Liver (tissue), 3 donors: Measurements from ENCODE around the gene SH2D2A.

Experiments used
- EGR1 ChIP-seq, 2 donors: IDR thresholded peaks; 2 replicates each; pipeline ENCODE4 v1.6.1; 2016 to 2018; ENCODE audit warnings: antibody characterized with exemption in 2 of 2, low read depth in 2 of 2
- GABPA ChIP-seq, 2 donors: IDR thresholded peaks in 1 of 2; conservative IDR thresholded peaks in 1 of 2; 2 replicates each; pipeline ENCODE4 v1.6.1; 2016; ENCODE audit warnings: antibody characterized with exemption in 2 of 2, mild to moderate bottlenecking in 1 of 2, moderate library complexity in 1 of 2
- HNF4A ChIP-seq, 2 donors: conservative IDR thresholded peaks; 2 replicates each; pipeline ENCODE4 v1.6.1; 2016; ENCODE audit warnings: antibody characterized with exemption in 2 of 2, mild to moderate bottlenecking in 2 of 2
- JUND ChIP-seq, 2 donors: IDR thresholded peaks; 2 replicates each; pipeline ENCODE4 v1.6.1; 2016; ENCODE audit warnings: antibody characterized with exemption in 2 of 2
- MAX ChIP-seq: IDR thresholded peaks from 2 replicates; pipeline ENCODE4 v1.6.1; 2016; ENCODE audit warnings: antibody characterized with exemption
- RAD21 ChIP-seq, 2 donors: IDR thresholded peaks; 2 replicates each; pipeline ENCODE4 v1.6.1; 2016; ENCODE audit warnings: antibody characterized with exemption in 2 of 2, mild to moderate bottlenecking in 2 of 2
- RXRA ChIP-seq, 2 donors: IDR thresholded peaks; 2 replicates each; pipeline ENCODE4 v1.6.1; 2017 to 2018; ENCODE audit warnings: antibody characterized with exemption in 2 of 2, mild to moderate bottlenecking in 1 of 2
- SP1 ChIP-seq: IDR thresholded peaks from 2 replicates; pipeline ENCODE4 v1.6.1; 2018; ENCODE audit warnings: antibody characterized with exemption, mild to moderate bottlenecking
- TAF1 ChIP-seq: conservative IDR thresholded peaks from 2 replicates; pipeline ENCODE4 v1.6.1; 2016; ENCODE audit warnings: antibody characterized with exemption, mild to moderate bottlenecking
- TF ChIP-seq, protein P1 (sequence below): fragments of 150-350 bp; IDR thresholded peaks from 2 replicates; pipeline ENCODE4 v1.5.1; 2017; ENCODE audit warnings: improper control_type of control experiment, low read depth, low read length; ENCODE audit not compliant: missing input control
- TF ChIP-seq, protein P2 (sequence below): IDR thresholded peaks from 2 replicates; pipeline ENCODE4 v1.6.1; 2016; ENCODE audit warnings: antibody characterized with exemption
- TF ChIP-seq, protein P3 (sequence below): IDR thresholded peaks from 2 replicates; pipeline ENCODE4 v1.6.1; 2016; ENCODE audit warnings: antibody characterized with exemption
- TF ChIP-seq, protein P4 (sequence below): IDR thresholded peaks from 2 replicates; pipeline ENCODE4 v1.6.1; 2016; ENCODE audit warnings: antibody characterized with exemption, mild to moderate bottlenecking
- donor health status: healthy.
- donor health status: healthy.

- TF ChIP-seq, protein P1, sequence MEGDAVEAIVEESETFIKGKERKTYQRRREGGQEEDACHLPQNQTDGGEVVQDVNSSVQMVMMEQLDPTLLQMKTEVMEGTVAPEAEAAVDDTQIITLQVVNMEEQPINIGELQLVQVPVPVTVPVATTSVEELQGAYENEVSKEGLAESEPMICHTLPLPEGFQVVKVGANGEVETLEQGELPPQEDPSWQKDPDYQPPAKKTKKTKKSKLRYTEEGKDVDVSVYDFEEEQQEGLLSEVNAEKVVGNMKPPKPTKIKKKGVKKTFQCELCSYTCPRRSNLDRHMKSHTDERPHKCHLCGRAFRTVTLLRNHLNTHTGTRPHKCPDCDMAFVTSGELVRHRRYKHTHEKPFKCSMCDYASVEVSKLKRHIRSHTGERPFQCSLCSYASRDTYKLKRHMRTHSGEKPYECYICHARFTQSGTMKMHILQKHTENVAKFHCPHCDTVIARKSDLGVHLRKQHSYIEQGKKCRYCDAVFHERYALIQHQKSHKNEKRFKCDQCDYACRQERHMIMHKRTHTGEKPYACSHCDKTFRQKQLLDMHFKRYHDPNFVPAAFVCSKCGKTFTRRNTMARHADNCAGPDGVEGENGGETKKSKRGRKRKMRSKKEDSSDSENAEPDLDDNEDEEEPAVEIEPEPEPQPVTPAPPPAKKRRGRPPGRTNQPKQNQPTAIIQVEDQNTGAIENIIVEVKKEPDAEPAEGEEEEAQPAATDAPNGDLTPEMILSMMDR = no peak
- TF ChIP-seq, protein P2, sequence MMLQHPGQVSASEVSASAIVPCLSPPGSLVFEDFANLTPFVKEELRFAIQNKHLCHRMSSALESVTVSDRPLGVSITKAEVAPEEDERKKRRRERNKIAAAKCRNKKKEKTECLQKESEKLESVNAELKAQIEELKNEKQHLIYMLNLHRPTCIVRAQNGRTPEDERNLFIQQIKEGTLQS = no peak
- TF ChIP-seq GABPA (IDR thresholded peaks at IDR 0.05 in 1 of 2, conservative IDR thresholded peaks at IDR 0.05 in 1 of 2) = no peak
- no peak for TF ChIP-seq EGR1 (IDR thresholded peaks at IDR 0.05; ENCODE audit: low read depth in 2 of 2)
- TF ChIP-seq, protein P3, sequence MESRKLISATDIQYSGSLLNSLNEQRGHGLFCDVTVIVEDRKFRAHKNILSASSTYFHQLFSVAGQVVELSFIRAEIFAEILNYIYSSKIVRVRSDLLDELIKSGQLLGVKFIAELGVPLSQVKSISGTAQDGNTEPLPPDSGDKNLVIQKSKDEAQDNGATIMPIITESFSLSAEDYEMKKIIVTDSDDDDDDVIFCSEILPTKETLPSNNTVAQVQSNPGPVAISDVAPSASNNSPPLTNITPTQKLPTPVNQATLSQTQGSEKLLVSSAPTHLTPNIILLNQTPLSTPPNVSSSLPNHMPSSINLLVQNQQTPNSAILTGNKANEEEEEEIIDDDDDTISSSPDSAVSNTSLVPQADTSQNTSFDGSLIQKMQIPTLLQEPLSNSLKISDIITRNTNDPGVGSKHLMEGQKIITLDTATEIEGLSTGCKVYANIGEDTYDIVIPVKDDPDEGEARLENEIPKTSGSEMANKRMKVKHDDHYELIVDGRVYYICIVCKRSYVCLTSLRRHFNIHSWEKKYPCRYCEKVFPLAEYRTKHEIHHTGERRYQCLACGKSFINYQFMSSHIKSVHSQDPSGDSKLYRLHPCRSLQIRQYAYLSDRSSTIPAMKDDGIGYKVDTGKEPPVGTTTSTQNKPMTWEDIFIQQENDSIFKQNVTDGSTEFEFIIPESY = no peak
- TF ChIP-seq TAF1 = peak; percentile 3
- TF ChIP-seq RAD21 (IDR thresholded peaks at IDR 0.05) = no peak
- TF ChIP-seq, protein P4, sequence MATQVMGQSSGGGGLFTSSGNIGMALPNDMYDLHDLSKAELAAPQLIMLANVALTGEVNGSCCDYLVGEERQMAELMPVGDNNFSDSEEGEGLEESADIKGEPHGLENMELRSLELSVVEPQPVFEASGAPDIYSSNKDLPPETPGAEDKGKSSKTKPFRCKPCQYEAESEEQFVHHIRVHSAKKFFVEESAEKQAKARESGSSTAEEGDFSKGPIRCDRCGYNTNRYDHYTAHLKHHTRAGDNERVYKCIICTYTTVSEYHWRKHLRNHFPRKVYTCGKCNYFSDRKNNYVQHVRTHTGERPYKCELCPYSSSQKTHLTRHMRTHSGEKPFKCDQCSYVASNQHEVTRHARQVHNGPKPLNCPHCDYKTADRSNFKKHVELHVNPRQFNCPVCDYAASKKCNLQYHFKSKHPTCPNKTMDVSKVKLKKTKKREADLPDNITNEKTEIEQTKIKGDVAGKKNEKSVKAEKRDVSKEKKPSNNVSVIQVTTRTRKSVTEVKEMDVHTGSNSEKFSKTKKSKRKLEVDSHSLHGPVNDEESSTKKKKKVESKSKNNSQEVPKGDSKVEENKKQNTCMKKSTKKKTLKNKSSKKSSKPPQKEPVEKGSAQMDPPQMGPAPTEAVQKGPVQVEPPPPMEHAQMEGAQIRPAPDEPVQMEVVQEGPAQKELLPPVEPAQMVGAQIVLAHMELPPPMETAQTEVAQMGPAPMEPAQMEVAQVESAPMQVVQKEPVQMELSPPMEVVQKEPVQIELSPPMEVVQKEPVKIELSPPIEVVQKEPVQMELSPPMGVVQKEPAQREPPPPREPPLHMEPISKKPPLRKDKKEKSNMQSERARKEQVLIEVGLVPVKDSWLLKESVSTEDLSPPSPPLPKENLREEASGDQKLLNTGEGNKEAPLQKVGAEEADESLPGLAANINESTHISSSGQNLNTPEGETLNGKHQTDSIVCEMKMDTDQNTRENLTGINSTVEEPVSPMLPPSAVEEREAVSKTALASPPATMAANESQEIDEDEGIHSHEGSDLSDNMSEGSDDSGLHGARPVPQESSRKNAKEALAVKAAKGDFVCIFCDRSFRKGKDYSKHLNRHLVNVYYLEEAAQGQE = no peak
- TF ChIP-seq MAX = no peak
- TF ChIP-seq HNF4A (conservative IDR thresholded peaks at IDR 0.05) = no peak
- no peak for TF ChIP-seq RXRA (IDR thresholded peaks at IDR 0.05)
- TF ChIP-seq JUND (IDR thresholded peaks at IDR 0.05) = no peak
- TF ChIP-seq SP1 = no peak
These were observed 50.1 kb downstream of the SH2D2A start for GRCh38 chr1:156766298-156767100.
